HL-60 (cell line): ENCODE results near the gene EIF3A.

Experiments used
- DNase-seq, 2 experiments: peaks; one replicate each; pipeline ENCODE4 v3.0.0-alpha.2; 2010 to 2020; ENCODE audit warnings: low read depth in 1 of 2, low spot score in 1 of 2
- H3K27ac ChIP-seq: fragments of 250-450 bp; sonication (Bioruptor Pico); replicated peaks from 2 replicates; pipeline ENCODE4 v1.5.1; 2020; ENCODE audit warnings: mild to moderate bottlenecking, moderate library complexity
- H3K27me3 ChIP-seq: fragments of 250-450 bp; sonication (Bioruptor Pico); 2 replicates; pipeline ENCODE4 v1.5.1; 2021; ENCODE audit warnings: mild to moderate bottlenecking, moderate library complexity; ENCODE audit not compliant: insufficient read depth, poor library complexity, severe bottlenecking
- H3K4me3 ChIP-seq: replicated peaks from 2 replicates; pipeline ENCODE4 v1.5.1; 2011; ENCODE audit warnings: mild to moderate bottlenecking, control low read depth, low read length; ENCODE audit not compliant: insufficient read depth
- GABPA ChIP-seq: IDR thresholded peaks from 2 replicates; pipeline ENCODE4 v1.6.1; 2012; ENCODE audit warnings: low read depth
- POLR2AphosphoS5 ChIP-seq: IDR thresholded peaks from 2 replicates; pipeline ENCODE4 v1.6.1; 2012; ENCODE audit warnings: low read depth
- SPI1 ChIP-seq: IDR thresholded peaks from 2 replicates; pipeline ENCODE4 v1.6.1; 2012; ENCODE audit warnings: low read depth, mild to moderate bottlenecking, borderline replicate concordance
- TF ChIP-seq, protein P1 (sequence below): IDR thresholded peaks from one replicate; pipeline ENCODE4 v1.5.1; 2011; ENCODE audit warnings: low read length, control low read depth, inconsistent platforms; ENCODE audit not compliant: insufficient read depth
- TF ChIP-seq, protein P2 (sequence below): IDR thresholded peaks from 2 replicates; pipeline ENCODE4 v1.6.1; 2012; ENCODE audit warnings: low read depth; ENCODE audit not compliant: insufficient replicate concordance

Gene EIF3A

DNA sequence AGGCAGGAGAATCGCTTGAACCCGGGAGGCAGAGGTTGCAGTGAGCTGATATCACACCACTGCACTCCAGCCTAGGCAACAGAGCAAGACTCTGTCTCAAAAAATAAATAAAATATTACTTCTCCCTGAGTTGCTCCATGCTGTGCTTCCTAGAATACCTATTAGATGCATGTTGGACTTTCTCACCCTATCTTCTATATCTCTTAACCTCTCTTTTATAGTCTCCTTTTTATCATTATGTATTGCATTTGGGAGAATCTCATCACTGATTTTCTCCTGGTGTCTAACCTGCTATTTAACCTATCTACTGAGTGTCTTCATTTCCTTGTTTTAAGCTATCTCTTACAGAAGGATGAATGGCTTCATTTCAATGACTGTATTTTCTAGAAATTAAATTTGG is 83.2 kb downstream of the EIF3A start:
- H3K27ac ChIP-seq = no peak overlapping the region
- H3K4me3 ChIP-seq = no peak overlapping the region
- no peaks in the 10 kb centered on the region for H3K27me3 ChIP-seq
- TF ChIP-seq, protein P1, sequence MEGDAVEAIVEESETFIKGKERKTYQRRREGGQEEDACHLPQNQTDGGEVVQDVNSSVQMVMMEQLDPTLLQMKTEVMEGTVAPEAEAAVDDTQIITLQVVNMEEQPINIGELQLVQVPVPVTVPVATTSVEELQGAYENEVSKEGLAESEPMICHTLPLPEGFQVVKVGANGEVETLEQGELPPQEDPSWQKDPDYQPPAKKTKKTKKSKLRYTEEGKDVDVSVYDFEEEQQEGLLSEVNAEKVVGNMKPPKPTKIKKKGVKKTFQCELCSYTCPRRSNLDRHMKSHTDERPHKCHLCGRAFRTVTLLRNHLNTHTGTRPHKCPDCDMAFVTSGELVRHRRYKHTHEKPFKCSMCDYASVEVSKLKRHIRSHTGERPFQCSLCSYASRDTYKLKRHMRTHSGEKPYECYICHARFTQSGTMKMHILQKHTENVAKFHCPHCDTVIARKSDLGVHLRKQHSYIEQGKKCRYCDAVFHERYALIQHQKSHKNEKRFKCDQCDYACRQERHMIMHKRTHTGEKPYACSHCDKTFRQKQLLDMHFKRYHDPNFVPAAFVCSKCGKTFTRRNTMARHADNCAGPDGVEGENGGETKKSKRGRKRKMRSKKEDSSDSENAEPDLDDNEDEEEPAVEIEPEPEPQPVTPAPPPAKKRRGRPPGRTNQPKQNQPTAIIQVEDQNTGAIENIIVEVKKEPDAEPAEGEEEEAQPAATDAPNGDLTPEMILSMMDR = no peak
- no peak for TF ChIP-seq POLR2AphosphoS5
- DNase-seq = no peak

DNA sequence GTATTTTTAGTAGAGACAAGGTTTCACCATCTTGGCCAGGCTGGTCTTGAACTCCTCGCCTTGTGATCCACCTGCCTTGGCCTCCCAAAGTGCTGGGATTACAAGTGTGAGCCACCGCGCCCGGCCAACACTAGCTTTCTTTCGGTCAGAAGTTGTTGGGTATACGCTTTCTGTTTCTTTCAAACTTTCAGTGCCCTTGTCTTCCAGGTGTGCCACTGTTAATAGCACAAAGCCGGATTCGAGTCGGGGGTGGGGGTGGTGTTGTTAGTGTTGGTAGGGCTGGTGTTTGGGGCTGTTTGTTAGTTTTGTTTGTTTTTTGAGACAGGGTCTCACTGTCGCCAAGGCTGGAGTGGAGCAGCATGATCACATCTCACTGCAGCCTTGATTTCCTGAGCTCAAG is 84.9 kb downstream of the EIF3A start:
- no peaks in the 10 kb centered on the region for H3K27me3 ChIP-seq
- no peak overlapping the region for H3K4me3 ChIP-seq

DNA sequence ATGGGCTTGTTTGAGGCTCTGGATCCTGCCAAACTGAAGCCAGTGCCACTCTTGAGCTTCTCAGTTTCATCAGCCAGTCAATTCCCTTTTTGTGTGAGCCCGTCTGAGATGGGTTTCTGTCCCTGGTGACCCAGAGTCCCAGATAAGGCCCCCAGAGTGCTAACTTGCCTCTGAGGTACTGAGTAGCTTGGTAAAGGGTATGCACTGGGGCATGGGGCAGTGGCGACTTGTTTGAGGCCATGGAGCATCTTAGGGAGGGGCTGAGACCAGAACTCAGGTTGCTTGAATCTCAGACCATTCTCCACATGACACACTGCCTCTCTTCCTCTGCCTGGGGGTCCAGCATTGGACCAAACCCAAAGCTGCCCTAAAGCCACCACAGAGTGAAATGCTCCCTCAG is 86.3 kb downstream of the EIF3A start:
- Histone ChIP-seq H3K4me3 (no peak overlapping the region), H3K27me3 (no peaks in the 10 kb centered on the region), H3K27ac (no peak overlapping the region)
- no peak for DNase-seq
- TF ChIP-seq, protein P2, sequence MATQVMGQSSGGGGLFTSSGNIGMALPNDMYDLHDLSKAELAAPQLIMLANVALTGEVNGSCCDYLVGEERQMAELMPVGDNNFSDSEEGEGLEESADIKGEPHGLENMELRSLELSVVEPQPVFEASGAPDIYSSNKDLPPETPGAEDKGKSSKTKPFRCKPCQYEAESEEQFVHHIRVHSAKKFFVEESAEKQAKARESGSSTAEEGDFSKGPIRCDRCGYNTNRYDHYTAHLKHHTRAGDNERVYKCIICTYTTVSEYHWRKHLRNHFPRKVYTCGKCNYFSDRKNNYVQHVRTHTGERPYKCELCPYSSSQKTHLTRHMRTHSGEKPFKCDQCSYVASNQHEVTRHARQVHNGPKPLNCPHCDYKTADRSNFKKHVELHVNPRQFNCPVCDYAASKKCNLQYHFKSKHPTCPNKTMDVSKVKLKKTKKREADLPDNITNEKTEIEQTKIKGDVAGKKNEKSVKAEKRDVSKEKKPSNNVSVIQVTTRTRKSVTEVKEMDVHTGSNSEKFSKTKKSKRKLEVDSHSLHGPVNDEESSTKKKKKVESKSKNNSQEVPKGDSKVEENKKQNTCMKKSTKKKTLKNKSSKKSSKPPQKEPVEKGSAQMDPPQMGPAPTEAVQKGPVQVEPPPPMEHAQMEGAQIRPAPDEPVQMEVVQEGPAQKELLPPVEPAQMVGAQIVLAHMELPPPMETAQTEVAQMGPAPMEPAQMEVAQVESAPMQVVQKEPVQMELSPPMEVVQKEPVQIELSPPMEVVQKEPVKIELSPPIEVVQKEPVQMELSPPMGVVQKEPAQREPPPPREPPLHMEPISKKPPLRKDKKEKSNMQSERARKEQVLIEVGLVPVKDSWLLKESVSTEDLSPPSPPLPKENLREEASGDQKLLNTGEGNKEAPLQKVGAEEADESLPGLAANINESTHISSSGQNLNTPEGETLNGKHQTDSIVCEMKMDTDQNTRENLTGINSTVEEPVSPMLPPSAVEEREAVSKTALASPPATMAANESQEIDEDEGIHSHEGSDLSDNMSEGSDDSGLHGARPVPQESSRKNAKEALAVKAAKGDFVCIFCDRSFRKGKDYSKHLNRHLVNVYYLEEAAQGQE = no peak
- TF ChIP-seq GABPA = no peak
- TF ChIP-seq, protein P1 = no peak
- TF ChIP-seq POLR2AphosphoS5 = no peak
- TF ChIP-seq SPI1 = no peak

More for the DNA sequence above, 84.9 kb downstream of the EIF3A start:
- no peak for DNase-seq
- TF ChIP-seq, protein P2 = no peak
- TF ChIP-seq SPI1 (no peak), GABPA (no peak), POLR2AphosphoS5 (no peak)
- TF ChIP-seq, protein P1 = no peak
- no peak overlapping the region for H3K27ac ChIP-seq

DNA sequence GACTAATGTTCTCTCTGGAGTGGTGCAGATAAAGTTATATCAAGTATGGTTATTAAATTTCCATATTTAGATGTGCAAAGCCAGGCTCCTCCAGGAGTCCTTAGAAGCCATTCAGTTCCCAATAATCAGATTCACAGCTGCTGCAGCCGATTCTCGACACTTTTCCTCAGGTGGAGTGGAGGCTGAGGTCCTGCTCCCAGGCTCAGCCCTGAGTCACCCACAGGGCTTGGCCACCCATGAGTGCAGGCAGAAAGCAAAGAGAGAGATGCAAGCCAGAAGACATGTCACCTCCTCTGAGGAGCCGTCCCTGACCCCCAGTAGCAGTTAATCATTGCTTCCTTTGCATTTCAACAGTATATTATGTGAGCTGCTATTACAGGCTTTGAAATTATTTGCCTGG is 87.4 kb downstream of the EIF3A start:
- no peak for TF ChIP-seq SPI1
- TF ChIP-seq, protein P1 = no peak
- TF ChIP-seq, protein P2 = no peak
- TF ChIP-seq GABPA = no peak
- no peak for TF ChIP-seq POLR2AphosphoS5
- H3K4me3 ChIP-seq = no peak overlapping the region
- H3K27ac ChIP-seq = no peak overlapping the region
- no peak for DNase-seq
- H3K27me3 ChIP-seq = no peaks in the 10 kb centered on the region
